Measurements from ENCODE around the gene DST. TPM values are rescaled to one million over a fixed set of nuclear protein-coding genes. Genes with fewer than 3 reads are reported as not detected.

The DST gene
- total RNA-seq, 4 donors from 2014 or later = 410 to 588 (median 521) TPM

DNA sequence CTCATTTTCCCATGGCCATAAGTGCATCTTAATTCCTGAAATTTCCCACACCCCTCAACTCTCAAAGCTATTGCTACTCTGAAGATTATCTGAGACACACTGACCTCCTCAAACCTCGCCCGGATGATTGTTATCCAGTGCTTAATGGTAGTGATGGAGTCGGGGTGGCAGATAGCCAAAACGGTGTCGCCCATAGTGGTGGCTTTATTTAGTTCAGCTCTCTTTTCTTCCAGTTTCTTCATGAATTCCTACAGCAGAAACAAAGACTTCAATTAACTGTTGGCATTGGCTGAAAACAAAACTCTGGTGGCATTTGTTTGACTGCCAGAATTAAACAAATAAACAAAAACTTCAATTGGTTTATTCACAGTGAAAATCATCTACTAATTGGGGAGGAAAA, 165.4 kb downstream of the DST start:
- no peak for DNase-seq (ENCODE audit: extremely low spot score)
- TF ChIP-seq, protein P1, sequence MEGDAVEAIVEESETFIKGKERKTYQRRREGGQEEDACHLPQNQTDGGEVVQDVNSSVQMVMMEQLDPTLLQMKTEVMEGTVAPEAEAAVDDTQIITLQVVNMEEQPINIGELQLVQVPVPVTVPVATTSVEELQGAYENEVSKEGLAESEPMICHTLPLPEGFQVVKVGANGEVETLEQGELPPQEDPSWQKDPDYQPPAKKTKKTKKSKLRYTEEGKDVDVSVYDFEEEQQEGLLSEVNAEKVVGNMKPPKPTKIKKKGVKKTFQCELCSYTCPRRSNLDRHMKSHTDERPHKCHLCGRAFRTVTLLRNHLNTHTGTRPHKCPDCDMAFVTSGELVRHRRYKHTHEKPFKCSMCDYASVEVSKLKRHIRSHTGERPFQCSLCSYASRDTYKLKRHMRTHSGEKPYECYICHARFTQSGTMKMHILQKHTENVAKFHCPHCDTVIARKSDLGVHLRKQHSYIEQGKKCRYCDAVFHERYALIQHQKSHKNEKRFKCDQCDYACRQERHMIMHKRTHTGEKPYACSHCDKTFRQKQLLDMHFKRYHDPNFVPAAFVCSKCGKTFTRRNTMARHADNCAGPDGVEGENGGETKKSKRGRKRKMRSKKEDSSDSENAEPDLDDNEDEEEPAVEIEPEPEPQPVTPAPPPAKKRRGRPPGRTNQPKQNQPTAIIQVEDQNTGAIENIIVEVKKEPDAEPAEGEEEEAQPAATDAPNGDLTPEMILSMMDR (IDR thresholded peaks at IDR 0.05) = no peak
- no peak for TF ChIP-seq POLR2A (IDR thresholded peaks at IDR 0.05; ENCODE audit: low read depth)
- TF ChIP-seq EP300 (IDR thresholded peaks at IDR 0.05) = no peak
- TF ChIP-seq POLR2AphosphoS5 (IDR thresholded peaks at IDR 0.05) = no peak
- H3K4me1 ChIP-seq = peaks cover 17 to 34% (median 31%) of the 10 kb centered on the region in 4 donors
- no peak overlapping the region for H3K4me3 ChIP-seq
- H3K27ac ChIP-seq (replicated peaks in 1 of 4) = no peak overlapping the region
- H3K27me3 ChIP-seq = no peaks in the 10 kb centered on the region
- intact Hi-C loops (cut with DNase I) = loop anchor here (10.0 kb wide), 1 partner anchor 118 kb away; no protein-coding TSS in a partner anchor
- H3K36me3 ChIP-seq = peaks cover 43 to 96% (median 84%) of the 10 kb centered on the region in 4 donors
- 86% methylated on average over 5 of the region's 5 CpGs for WGBS
- peaks cover 0 to 4% (median 0%) of the 10 kb centered on the region in 4 donors for H3K9me3 ChIP-seq

DNA sequence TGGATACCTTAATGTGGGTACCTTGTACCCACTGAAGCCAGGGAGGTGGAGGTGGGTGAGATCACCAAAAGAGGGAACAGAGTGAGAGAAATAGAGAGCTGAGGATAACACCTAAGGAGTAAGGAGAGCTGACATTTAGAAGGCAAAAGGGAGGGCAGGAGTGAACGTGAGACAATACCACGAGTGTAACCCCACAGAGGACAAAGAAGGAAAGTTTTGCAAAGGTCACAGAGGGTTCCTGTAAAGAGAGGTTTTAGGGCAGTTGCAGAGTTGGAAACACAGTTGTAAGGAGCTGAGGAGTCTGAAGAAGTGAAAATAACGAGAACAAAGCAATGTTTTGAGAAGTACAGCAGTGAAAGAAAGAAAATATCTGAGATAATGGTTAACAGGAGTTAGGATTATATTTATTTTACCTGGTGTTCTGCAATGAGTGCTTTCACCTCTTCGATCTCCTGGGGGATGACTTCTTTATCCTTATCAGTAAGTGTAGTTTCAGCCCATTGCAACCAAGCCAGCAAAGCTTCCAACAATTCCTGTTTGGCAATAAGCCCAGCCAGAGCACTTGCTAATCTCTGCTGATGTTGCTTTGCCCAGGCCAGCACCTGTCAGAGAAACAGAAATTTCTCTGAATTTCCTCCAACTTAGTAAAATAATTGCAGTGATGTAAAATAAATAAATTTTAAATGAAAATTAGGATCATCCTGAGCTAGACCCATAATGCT, 166.8 kb downstream of the DST start:
- TF ChIP-seq POLR2A (IDR thresholded peaks at IDR 0.05; ENCODE audit: low read depth) = no peak
- peak in 1 of 2 donors; percentile 25 for TF ChIP-seq POLR2AphosphoS5 (IDR thresholded peaks at IDR 0.05)
- intact Hi-C loops (cut with DNase I) = loop anchor here (10.0 kb wide), 1 partner anchor 119 kb away; no protein-coding TSS in a partner anchor
- Histone ChIP-seq H3K9me3 (peaks cover 0 to 4% (median 0%) of the 10 kb centered on the region in 4 donors), H3K27me3 (no peaks in the 10 kb centered on the region), H3K27ac (replicated peaks in 1 of 4) (peak overlapping the region in 1 of 4 donors; percentile 26), H3K4me3 (no peak overlapping the region), H3K36me3 (peaks cover 47 to 99% (median 84%) of the 10 kb centered on the region in 4 donors), H3K4me1 (peaks cover 17 to 34% (median 31%) of the 10 kb centered on the region in 4 donors)
- DNase-seq (ENCODE audit: extremely low spot score) = no peak
- 37% methylated on average over 4 of the region's 4 CpGs for WGBS

DNA sequence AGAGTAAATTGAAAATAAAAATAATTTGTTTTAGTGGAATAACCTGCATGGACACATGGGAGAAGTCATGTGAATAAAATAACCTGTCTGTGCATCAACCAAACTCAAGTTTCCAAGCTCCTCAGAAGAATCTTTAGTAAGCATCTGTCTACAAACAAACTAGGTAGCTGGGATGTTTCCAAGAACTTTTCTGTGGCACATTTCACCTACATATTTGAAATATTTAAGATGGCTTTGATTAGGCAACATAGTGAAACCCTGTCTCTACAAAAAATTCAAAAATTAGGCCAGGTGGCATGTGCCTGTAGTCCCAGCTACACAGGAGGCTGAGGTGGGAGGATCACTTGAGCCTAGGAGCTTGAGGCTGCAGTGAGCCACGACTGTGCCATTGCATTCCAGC, 168.2 kb downstream of the DST start:
- Histone ChIP-seq H3K36me3 (peaks cover 55 to 99% (median 81%) of the 10 kb centered on the region in 4 donors), H3K4me3 (no peak overlapping the region), H3K4me1 (peaks cover 17 to 34% (median 31%) of the 10 kb centered on the region in 4 donors), H3K27ac (replicated peaks in 1 of 4) (no peak overlapping the region), H3K9me3 (peaks cover 0 to 3% (median 0%) of the 10 kb centered on the region in 4 donors), H3K27me3 (no peaks in the 10 kb centered on the region)
- TF ChIP-seq, protein P1 (IDR thresholded peaks at IDR 0.05) = no peak
- TF ChIP-seq EP300 (IDR thresholded peaks at IDR 0.05) (no peak), POLR2AphosphoS5 (IDR thresholded peaks at IDR 0.05) (no peak), POLR2A (IDR thresholded peaks at IDR 0.05; ENCODE audit: low read depth) (no peak)
- WGBS = 32% methylated on average over 1 of the region's 1 CpG
- intact Hi-C loops (cut with DNase I) = loop anchor here (10.0 kb wide), 1 partner anchor 120 kb away; no protein-coding TSS in a partner anchor
- no peak for DNase-seq (ENCODE audit: extremely low spot score)

DNA sequence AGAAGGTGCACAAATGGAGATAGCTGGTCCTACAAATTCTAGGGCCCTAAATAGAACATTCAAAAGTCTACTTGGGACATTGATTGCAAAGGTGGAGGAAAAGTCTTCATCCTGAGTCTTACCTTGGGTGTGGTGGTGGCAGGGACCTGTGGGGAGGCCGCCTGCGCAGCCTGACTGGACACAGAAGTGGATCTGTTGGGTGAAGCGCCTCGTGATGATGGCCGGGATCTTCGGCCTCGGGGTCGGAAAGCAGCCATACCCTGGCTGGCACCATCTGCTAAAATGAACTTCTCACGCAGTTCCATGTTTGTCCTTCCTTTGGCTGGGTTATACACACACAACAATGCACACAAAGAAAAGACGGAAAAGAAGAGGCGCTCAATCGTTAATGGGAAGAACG, 179.2 kb downstream of the DST start:
- Histone ChIP-seq H3K4me3 (no peak overlapping the region), H3K27ac (replicated peaks in 1 of 4) (no peak overlapping the region), H3K36me3 (peaks cover 52 to 91% (median 76%) of the 10 kb centered on the region in 4 donors), H3K27me3 (no peaks in the 10 kb centered on the region), H3K4me1 (peaks cover 0 to 20% (median 12%) of the 10 kb centered on the region in 4 donors), H3K9me3 (no peaks in the 10 kb centered on the region)
- WGBS = 96% methylated on average over 13 of the region's 13 CpGs
- no peak for TF ChIP-seq POLR2AphosphoS5 (IDR thresholded peaks at IDR 0.05)
- TF ChIP-seq EP300 (IDR thresholded peaks at IDR 0.05) = no peak
- TF ChIP-seq, protein P1 (IDR thresholded peaks at IDR 0.05) = no peak
- no peak for TF ChIP-seq POLR2A (IDR thresholded peaks at IDR 0.05; ENCODE audit: low read depth)
- intact Hi-C loops (cut with DNase I) = no loop called here
- no peak for DNase-seq (ENCODE audit: extremely low spot score)

DNA sequence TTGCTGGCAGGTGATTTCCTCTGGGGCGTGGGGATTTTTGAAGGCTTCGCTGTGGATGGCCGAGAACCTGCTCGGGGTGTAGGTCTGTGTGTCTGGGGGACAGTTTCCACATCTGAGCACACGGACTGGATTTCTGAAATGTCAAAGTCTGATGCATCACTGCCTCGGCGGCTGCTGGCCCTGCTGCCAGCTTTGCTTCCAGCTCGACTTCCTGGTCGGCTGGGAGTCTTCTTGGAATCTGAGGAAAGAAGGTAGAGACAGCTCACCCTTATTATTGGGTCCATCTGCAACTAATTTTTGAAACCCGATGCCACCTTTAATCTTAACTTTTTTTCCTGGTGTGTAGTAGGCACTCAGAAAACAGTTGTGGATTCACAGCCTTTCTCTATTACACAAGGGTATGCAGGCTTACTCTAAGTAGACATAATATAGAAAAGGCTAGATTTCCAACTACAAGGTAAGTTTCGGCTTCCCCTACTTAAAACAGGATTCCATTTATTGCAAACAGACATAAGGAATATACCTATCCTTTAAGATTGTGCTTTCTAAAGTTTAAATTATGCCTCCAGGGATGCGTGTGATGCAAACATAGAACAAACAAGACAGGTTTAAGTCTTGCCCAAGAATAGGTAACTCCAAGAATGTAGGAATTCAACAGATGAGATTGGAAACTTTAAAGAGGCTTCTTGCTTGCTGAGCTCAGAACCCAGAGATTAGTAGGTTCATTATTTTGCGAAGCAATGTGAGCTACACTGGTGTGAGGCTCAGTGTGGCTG, 183.5 kb downstream of the DST start:
- peaks cover 50 to 80% (median 64%) of the 10 kb centered on the region in 4 donors for H3K36me3 ChIP-seq
- 81% methylated on average over 13 of the region's 13 CpGs for WGBS

More for the DNA sequence above, 183.5 kb downstream of the DST start:
- no peak for TF ChIP-seq POLR2AphosphoS5 (IDR thresholded peaks at IDR 0.05)
- TF ChIP-seq, protein P1 (IDR thresholded peaks at IDR 0.05) = no peak
- no peak for TF ChIP-seq EP300 (IDR thresholded peaks at IDR 0.05)
- no peak for TF ChIP-seq POLR2A (IDR thresholded peaks at IDR 0.05; ENCODE audit: low read depth)
- Histone ChIP-seq H3K4me3 (no peak overlapping the region), H3K27ac (replicated peaks in 1 of 4) (no peak overlapping the region), H3K9me3 (no peaks in the 10 kb centered on the region), H3K27me3 (no peaks in the 10 kb centered on the region), H3K4me1 (peaks cover 0 to 20% (median 12%) of the 10 kb centered on the region in 4 donors)
- intact Hi-C loops (cut with DNase I) = no loop called here
- no peak for DNase-seq (ENCODE audit: extremely low spot score)

Measured in esophagus muscularis mucosa (tissue), 4 donors.